HG02870 (cell line): ENCODE measurements around the gene HPN.
"Not testable (repeated sequence)": the region's sequence is repeated elsewhere in the genome, so short reads cannot be mapped to it uniquely, and the experiment has no call there.

ENCODE experiments used
- ATAC-seq: cut with Tn5 transposase; IDR thresholded peaks from one replicate; pipeline ENCODE4 v1.9.1; 2021; ENCODE audit warnings: mild to moderate bottlenecking, moderate library complexity; ENCODE audit not compliant: unreplicated experiment

Gene HPN

DNA sequence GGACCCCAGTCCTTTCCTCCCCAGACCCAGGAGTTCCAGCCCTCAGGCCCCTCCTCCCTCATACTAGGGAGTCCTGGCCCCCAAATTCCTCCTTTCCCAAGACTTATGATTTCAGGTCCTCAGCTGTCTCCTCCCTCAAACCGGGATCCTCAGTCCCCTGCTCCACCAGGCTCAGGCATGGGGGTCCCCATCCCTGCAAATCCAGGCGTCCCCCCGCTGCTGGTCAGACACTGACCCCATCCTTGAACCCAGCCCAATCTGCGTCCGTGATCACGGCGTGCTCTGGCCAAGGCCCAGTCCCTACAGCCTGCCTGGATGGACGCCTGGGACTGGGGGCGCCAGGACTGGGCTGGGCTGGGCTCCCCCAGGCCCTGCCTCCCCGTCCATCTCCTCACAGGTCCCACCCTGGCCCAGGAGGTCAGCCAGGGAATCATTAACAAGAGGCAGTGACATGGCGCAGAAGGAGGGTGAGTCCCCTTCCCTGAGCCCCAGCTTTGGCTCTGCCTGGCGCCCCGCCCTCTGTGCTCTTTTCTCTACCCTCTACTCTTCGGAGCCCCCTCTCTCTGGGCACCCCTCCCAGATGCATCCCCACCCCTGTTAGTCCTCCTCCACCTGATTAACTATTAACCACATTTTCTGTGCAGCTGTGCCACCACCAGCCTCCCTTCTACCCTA, 672 bp downstream of the HPN start:
- ATAC-seq = no peak

DNA sequence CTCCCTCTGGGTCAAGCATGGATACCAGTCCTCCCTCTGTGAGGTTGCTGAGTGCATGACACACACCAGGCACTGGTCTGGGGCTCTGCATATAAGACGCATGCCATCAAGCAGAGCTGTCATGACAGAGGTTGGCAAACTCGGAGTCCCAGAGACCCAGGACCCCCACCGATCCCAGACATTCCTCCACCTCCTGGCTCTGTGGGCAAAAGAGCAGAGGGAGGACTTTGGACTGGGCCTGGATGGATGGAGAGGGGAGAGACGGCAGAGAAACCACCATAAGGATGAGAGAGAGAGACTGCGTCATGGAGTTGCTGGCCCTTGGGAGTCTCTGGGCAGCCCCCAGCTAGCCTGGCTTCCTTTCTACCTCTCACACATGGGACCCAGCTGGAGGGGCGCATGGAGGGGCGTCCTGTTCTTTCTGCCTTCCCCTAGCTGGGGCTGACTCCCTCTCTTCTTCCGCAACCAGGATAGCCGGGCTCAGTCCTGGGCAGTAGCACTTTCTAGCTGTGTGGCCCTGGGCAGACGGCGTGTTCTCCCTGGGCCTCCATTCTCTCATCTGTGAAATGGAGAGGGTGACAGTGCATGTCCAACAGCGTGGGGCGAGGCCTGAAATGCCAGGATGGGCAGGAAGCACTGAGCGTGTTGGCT, 1.6 kb downstream of the HPN start:
- no peak for ATAC-seq

DNA sequence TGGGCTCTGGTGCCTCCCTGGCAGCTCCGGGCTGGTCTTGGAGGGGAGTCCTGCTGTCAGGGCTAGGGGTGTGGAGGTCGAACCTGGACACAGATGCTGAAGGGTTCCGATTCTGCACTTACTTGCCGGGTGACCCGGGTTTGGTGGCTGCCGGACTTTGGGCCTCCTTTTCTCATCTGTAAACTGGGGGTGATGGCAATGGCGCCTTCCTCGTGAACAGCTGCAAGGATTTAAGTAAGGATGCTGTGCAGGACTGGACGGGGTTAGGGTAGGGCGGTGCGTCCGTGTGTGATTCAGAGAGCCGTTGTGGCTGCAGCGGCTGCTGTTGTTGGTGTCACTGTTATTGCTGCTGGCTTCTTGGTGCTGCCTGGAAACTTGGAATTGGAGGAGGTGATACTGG, 2.4 kb downstream of the HPN start:
- ATAC-seq = no peak

- ATAC-seq = no peak
Measured at GRCh38 chr19:35044317-35045117, 3.0 kb downstream of the HPN start.

DNA sequence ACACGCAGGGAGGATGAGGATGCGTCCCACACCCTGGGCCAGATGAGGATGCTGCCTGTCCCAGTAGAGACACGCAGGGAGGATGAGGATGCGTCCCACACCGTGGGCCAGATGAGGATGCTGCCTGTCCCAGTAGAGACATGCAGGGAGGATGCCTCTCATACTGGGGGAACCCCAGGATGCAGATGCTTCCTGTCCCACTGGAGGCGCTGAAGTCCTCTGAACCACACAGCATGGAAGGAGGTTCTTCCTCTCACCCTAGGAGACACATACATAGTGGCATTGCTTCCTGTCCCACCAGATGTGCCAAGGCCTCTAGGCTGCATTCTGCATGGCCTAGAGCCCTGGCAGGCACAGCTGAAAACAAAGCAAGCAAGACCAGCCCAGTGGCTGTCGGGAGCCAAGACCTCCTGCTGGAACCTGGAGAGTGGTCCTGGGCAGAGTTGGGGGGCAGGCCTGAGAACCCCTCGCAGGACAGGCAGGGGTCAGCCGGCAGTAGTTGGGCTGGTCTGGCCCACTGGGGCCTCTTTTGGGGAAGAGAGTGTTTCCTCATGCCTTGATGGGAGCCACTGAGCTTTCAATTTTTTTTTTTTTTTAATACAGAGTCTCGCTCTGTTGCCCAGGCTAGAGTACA, 4.3 kb downstream of the HPN start:
- no peak for ATAC-seq

- ATAC-seq = no peak
Measured at GRCh38 chr19:35046461-35046860, 4.9 kb downstream of the HPN start.

- no peak for ATAC-seq
Measured at GRCh38 chr19:35048911-35049411, 7.4 kb downstream of the HPN start.

DNA sequence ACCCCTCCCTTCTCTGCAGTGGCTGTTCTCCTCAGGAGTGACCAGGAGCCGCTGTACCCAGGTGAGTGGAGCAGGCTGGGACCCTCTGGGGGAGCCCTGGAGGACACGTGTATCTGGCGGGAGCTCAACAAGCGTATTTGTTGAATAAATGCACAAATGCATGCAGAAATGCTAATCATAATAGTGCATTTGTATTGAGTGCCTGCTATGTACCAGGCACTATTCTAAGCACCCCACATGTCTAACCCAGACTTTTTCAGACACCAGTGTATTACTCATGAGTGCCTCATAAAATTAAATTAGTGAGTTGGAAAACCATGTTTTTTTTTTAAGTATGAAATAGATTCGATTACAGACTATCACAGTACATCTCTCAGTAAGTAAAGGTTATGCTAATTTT, 7.9 kb downstream of the HPN start:
- no peak for ATAC-seq

DNA sequence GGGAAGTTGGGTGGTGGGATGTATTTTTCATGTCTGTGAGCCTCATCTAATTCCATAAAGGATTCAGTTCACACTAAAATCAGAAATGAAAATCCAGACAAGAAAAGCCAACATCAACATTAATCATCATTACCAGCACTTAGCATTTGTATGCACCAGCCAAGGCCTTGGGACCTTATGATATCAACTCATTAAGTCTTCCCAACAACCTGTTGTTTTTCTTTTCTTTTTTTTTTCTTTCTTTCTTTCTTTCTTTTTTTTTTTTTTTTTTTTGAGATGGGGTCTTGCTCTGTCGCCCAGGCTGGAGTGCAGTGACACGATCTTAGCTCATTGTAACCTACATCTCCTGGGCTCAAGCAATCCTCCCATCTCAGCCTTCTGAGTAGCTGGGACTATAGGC, 9.1 kb downstream of the HPN start:
- not testable (repeated sequence) for ATAC-seq

GRCh38 chr19:35051268-35051667, 9.7 kb downstream of the HPN start:
- not testable (repeated sequence) for ATAC-seq

- ATAC-seq = no peak
Measured at GRCh38 chr19:35051796-35052195, 10.3 kb downstream of the HPN start.

DNA sequence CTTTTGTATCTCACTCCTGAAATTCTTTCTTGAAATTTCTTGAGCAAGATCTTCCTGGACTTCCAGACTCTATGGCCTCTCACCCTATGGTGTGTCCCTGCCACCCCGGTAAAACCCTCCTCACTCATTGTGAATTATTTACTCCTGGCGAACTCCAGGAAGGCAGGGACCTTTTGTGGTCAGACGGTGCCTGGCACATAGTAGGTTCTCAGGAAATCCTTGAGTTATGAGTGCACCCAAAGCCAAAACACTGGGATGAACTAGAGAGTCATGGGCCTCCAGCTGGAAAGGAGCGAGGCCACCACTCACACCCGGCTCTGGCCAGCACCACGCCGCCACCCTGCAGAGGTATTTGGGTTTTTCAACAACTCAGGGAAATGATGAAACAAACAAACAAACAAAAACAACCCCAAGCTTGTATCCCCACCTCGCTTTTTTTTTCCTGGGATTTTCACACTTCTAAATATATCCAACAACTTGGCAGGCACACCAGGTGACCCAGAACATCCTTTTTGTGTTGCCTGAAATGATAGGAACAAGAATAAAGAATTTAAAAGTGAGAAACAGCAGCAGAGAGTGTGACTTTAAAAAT, 11.2 kb downstream of the HPN start:
- ATAC-seq = no peak

GRCh38 chr19:35053667-35054293, 12.3 kb downstream of the HPN start:
- ATAC-seq = no peak

GRCh38 chr19:35054626-35055025, 13.1 kb downstream of the HPN start:
- ATAC-seq = no peak

GRCh38 chr19:35055715-35056179, 14.2 kb downstream of the HPN start:
- ATAC-seq = no peak

DNA sequence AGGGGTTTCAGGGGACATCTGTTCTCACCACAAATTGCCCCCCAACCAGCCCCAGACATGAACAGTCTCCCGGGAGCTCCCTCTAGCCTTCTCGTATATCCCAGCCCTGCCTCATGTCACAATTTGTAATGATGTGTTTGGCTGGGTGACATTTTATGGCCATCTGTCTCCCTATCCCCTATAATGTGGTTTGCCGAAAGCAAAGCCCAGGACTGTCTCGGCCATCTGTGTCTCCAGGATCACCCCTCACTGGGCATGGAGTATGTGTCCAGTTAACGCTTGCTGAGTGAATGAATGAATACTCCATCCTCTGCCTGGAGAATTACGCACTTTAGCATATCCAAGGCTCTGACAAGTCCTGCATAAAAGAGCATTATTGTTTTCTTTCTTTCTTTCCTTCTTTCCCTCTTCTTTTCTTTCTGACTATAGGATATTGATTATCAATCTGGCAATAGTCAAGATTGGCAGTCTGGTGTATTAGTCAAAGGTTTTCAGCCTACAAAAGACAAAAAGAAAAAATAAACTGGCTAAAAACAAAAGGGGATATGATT, 15.1 kb downstream of the HPN start:
- ATAC-seq = no peak

DNA sequence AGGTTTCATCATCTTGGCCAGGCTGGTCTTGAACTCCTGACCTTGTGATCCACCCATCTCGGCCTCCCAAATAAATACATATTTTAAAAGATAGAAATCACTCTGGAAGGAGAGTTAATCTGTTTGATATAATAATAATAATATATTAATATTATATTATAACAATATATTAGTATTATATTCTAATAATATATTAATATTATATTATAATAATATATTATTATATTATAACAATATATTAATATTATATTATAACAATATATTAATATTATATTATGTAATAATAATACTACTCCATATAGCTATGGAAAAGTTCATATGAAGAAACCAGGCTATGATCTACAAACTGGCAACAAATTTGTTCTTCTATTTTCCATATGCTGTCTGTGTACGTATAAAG, 16.8 kb downstream of the HPN start:
- ATAC-seq = no peak

GRCh38 chr19:35059006-35059798, 17.7 kb downstream of the HPN start:
- no peak for ATAC-seq

GRCh38 chr19:35059799-35060091, 18.2 kb downstream of the HPN start:
- no peak for ATAC-seq
